Heart right ventricle (tissue), 16 donors: Measurements from ENCODE around the gene VTA1. TPM values are rescaled to one million over a fixed set of nuclear protein-coding genes. Genes with fewer than 3 reads are reported as not detected.

Source experiments
- ATAC-seq, 8 donors: fragments of 200-7000 bp; cut with Tn5 transposase; one replicate each; pipeline ENCODE4 v1.9.1; 2020; ENCODE audit warnings: mild to moderate bottlenecking in 8 of 8, moderate library complexity in 8 of 8, moderate number of reproducible peaks in 1 of 8
- DNase-seq, 2 donors: peaks; one replicate each; pipeline ENCODE4 v3.0.0-alpha.2; 2020
- H3K27ac ChIP-seq, 10 donors: fragments of 200-600 bp; sonication (generic) in 2 of 10; one replicate each; pipeline versions ENCODE4 v1.5.0 to v1.8.0; 2020 to 2022; ENCODE audit warnings: mild to moderate bottlenecking in 3 of 10
- H3K27me3 ChIP-seq, 7 donors: fragments of 200-600 bp; one replicate each; pipeline ENCODE4 v1.8.0; 2021 to 2022; ENCODE audit warnings: mild to moderate bottlenecking in 2 of 7
- H3K36me3 ChIP-seq, 9 donors: fragments of 200-600 bp; sonication (generic) in 1 of 9; one replicate each; pipeline versions ENCODE4 v1.5.0 to v1.8.0; 2020 to 2022; ENCODE audit warnings: mild to moderate bottlenecking in 2 of 9
- H3K4me1 ChIP-seq, 9 donors: fragments of 200-600 bp; sonication (generic) in 1 of 9; one replicate each; pipeline versions ENCODE4 v1.5.0 to v1.8.0; 2020 to 2022; ENCODE audit warnings: mild to moderate bottlenecking in 4 of 9
- H3K4me3 ChIP-seq, 10 donors: fragments of 200-600 bp; sonication (generic) in 2 of 10; one replicate each; pipeline versions ENCODE4 v1.5.0 to v1.8.0; 2020 to 2022; ENCODE audit warnings: mild to moderate bottlenecking in 7 of 10, moderate library complexity in 2 of 10
- H3K9me3 ChIP-seq, 11 donors: fragments of 200-600 bp in 10 of 11; sonication (generic) in 2 of 11; one replicate each; pipeline versions ENCODE4 v1.5.0 to v1.8.0; 2013 to 2022; ENCODE audit warnings: mild to moderate bottlenecking in 2 of 11, control low read depth in 1 of 11, moderate library complexity in 1 of 11
- WGBS, 2 donors: extraction: QIAGEN DNeasy Blood & Tissue Kit; methylation state at CpG; one replicate each; pipeline ENCODE4 v1.1.7; 2013; ENCODE audit warnings: inconsistent platforms in 1 of 2; 5-methylcytosine and 5-hydroxymethylcytosine counted together
- intact Hi-C, 10 donors: fragments of 100-400 bp; cut with DNase I; formaldehyde crosslinking; loops; one replicate each; pipeline versions ENCODE4 v1.11.1 to v1.14.2; 2022
- polyA plus RNA-seq, 2 donors: library from polyadenylated mRNA; stranded (reverse); fragments of 200-250 nt; gene quantifications; one replicate each; pipeline ENCODE4 v1.2.3, GENCODE V29; 2013
- total RNA-seq, 10 donors: library from RNA; stranded (reverse); fragmentation: NEBNext Ultra II Directional in 3 of 10; extraction: Animal tissue kit (Norgen Biotek cat#: 25700) in 3 of 10; gene quantifications; one replicate each; pipeline versions ENCODE4 v1.2.1 to v1.2.4, GENCODE V29; 2021 to 2023
- TF ChIP-seq, protein P1 (sequence below), 9 donors: fragments of 200-600 bp; sonication (generic) in 2 of 9; IDR thresholded peaks; one replicate each; pipeline versions ENCODE4 v1.5.0 to v1.8.0; 2021 to 2022; ENCODE audit warnings: antibody characterized with exemption in 9 of 9, mild to moderate bottlenecking in 5 of 9, moderate library complexity in 1 of 9
- donor health status: Arrhythmogenic right ventricular cardiomyopathy.
- donor health status: ischemic (EF 13 %, LVEDD 7.1; RV severe dilation, severe dysfunction).
- donor health status: healthy with polysubstance abuse.
- donor health status: DM: no; HTN: yes; CAD: no.
- donor health status: DM: no; HTN: no; CAD: no.
- donor health status: ischemic (EF 25% LVEDD 6.9; RV normal size, moderate dysfunction).
- donor health status: ischemic (EF 25% LVEDD 5.7; RV mildly dilated, moderate dysfunction).
- donor health status: healthy.
- donor health status: DM: yes; HTN: yes; CAD: no.
- donor health status: Ischemic cardiomyopathy.
- donor health status: ischemic (EF 35%, LVEDD 5.7; RV mildly dilated, moderate dysfunction).
- donor health status: nonischemic (EF 11% LVEDD 7.7; RV severe dilation, severe dysfunction).
- donor health status: DM: yes; HTN: yes; CAD: no.
- donor health status: PGD.
- donor health status: ischemic (EF 29% LVEDD 5.4; RV normal size, mild dysfunction).
- donor health status: nonischemic (EF 23%, LVEDD 6.1; RV moderate dilation, normal function).

VTA1 gene
- total and polyA plus RNA-seq, 12 donors: 10.5 to 42.6 (median 37.3) TPM

GRCh38 chr6:142271476-142271875 lies 124.4 kb downstream of the VTA1 start:
- TF ChIP-seq, protein P1, sequence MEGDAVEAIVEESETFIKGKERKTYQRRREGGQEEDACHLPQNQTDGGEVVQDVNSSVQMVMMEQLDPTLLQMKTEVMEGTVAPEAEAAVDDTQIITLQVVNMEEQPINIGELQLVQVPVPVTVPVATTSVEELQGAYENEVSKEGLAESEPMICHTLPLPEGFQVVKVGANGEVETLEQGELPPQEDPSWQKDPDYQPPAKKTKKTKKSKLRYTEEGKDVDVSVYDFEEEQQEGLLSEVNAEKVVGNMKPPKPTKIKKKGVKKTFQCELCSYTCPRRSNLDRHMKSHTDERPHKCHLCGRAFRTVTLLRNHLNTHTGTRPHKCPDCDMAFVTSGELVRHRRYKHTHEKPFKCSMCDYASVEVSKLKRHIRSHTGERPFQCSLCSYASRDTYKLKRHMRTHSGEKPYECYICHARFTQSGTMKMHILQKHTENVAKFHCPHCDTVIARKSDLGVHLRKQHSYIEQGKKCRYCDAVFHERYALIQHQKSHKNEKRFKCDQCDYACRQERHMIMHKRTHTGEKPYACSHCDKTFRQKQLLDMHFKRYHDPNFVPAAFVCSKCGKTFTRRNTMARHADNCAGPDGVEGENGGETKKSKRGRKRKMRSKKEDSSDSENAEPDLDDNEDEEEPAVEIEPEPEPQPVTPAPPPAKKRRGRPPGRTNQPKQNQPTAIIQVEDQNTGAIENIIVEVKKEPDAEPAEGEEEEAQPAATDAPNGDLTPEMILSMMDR (IDR thresholded peaks at IDR 0.05): no peak
- Histone ChIP-seq H3K27ac (no peak overlapping the region), H3K36me3 (no peaks in the 10 kb centered on the region), H3K4me3 (no peak overlapping the region), H3K9me3 (no peaks in the 10 kb centered on the region), H3K4me1 (no peaks in the 10 kb centered on the region), H3K27me3 (peaks cover 0 to 10% (median 0%) of the 10 kb centered on the region in 7 donors)
- ATAC-seq (no peak), DNase-seq (no peak)
- intact Hi-C loops: no loop called here
- WGBS, 2 donors: 85 to 89% methylated on average over 1 of the region's 1 CpG

Other genes with a start within 250 kb of the VTA1 start
- gene GJE1, start 14.3 kb upstream of the VTA1 start, total RNA-seq: not detected
- not detected for gene GJE1, start 14.3 kb upstream of the VTA1 start, polyA plus RNA-seq
- gene NMBR, start 141 bp upstream of the VTA1 start, total RNA-seq: not detected
- not detected for gene NMBR, start 141 bp upstream of the VTA1 start, polyA plus RNA-seq
- 1 to 10 TPM; 1.6 to 5.9 (median 3.3) TPM for gene ADGRG6, start 154.7 kb downstream of the VTA1 start, total RNA-seq
- gene ADGRG6, start 154.7 kb downstream of the VTA1 start, polyA plus RNA-seq: 1 to 10 TPM in 1 of 2 donors, under 1 TPM in 1; 0.93 to 1.1 TPM